DND-41 (cell line): ENCODE results near the gene NUP42.

ENCODE experiments used
- ATAC-seq: fragments of 200-7000 bp; cut with Tn5 transposase; 3 replicates; pipeline ENCODE4 v1.9.1; 2021; ENCODE audit warnings: low read depth; ENCODE audit not compliant: insufficient read depth
- DNase-seq: peaks from one replicate; pipeline ENCODE4 v3.0.0-alpha.2; 2020
- H2AFZ ChIP-seq: 2 replicates; pipeline ENCODE4 v1.6.0; 2012; ENCODE audit warnings: low read depth, low read length
- H3K27ac ChIP-seq: 2 replicates; pipeline ENCODE4 v1.5.1; 2012; ENCODE audit warnings: low read length, inconsistent platforms
- H3K27me3 ChIP-seq: fragments of 200-600 bp; sonication (generic); 2 replicates; pipeline ENCODE4 v1.6.0; 2012; ENCODE audit warnings: low read length, mild to moderate bottlenecking, inconsistent platforms; ENCODE audit not compliant: insufficient read depth, poor library complexity
- H3K36me3 ChIP-seq: 2 replicates; pipeline ENCODE4 v1.5.1; 2012; ENCODE audit warnings: low read length, inconsistent platforms; ENCODE audit not compliant: insufficient read depth
- H3K4me1 ChIP-seq: 2 replicates; pipeline ENCODE4 v1.5.1; 2012; ENCODE audit warnings: mild to moderate bottlenecking, low read length; ENCODE audit not compliant: insufficient read depth
- H3K4me2 ChIP-seq: 2 replicates; pipeline ENCODE4 v1.6.0; 2012; ENCODE audit warnings: mild to moderate bottlenecking, moderate library complexity, low read length, inconsistent platforms; ENCODE audit not compliant: insufficient read depth
- H3K4me3 ChIP-seq, 2 experiments: fragments of 200-600 bp in 1 of 2; shearing (Covaris generic) in 1 of 2; 2 replicates each; pipeline ENCODE4 v1.5.1; 2012 to 2016; ENCODE audit warnings: inconsistent platforms in 2 of 2, low read length in 2 of 2, mild to moderate bottlenecking in 2 of 2, low read depth in 1 of 2, moderate library complexity in 1 of 2
- H3K79me2 ChIP-seq: 2 replicates; pipeline ENCODE4 v1.6.0; 2012; ENCODE audit warnings: low read length, inconsistent platforms; ENCODE audit not compliant: insufficient read depth
- H3K9ac ChIP-seq: 2 replicates; pipeline ENCODE4 v1.6.0; 2012; ENCODE audit warnings: low read depth, mild to moderate bottlenecking, inconsistent platforms, low read length, moderate library complexity
- H3K9me3 ChIP-seq: 2 replicates; pipeline ENCODE4 v1.5.1; 2012; ENCODE audit warnings: low read length, moderate library complexity, mild to moderate bottlenecking, inconsistent platforms; ENCODE audit not compliant: insufficient read depth, severe bottlenecking
- H4K20me1 ChIP-seq: 2 replicates; pipeline ENCODE4 v1.6.0; 2012; ENCODE audit warnings: low read length; ENCODE audit not compliant: insufficient read depth
- CTCF ChIP-seq: IDR thresholded peaks from 2 replicates; pipeline ENCODE4 v1.5.1; 2012; ENCODE audit warnings: borderline replicate concordance, low read length, moderate library complexity, mild to moderate bottlenecking; ENCODE audit not compliant: poor library complexity, severe bottlenecking; ENCODE audit errors: extremely low read depth
- EZH2 ChIP-seq: IDR thresholded peaks from 3 replicates; pipeline ENCODE4 v1.6.1; 2012; ENCODE audit warnings: borderline replicate concordance, low read depth, mild to moderate bottlenecking, moderate library complexity, low read length, inconsistent platforms; ENCODE audit not compliant: severe bottlenecking

Gene NUP42

GRCh38 chr7:23237000-23237399 lies 55.2 kb downstream of the NUP42 start:
- no peaks in the 10 kb centered on the region for H3K79me2 ChIP-seq
- no peak overlapping the region for H3K4me2 ChIP-seq
- H2AFZ ChIP-seq = no peak overlapping the region
- DNase-seq (no peak), ATAC-seq (no peak)
- no peaks in the 10 kb centered on the region for H3K4me1 ChIP-seq
- H3K9ac ChIP-seq = no peak overlapping the region
- no peak overlapping the region for H3K4me3 ChIP-seq
- no peaks in the 10 kb centered on the region for H3K9me3 ChIP-seq
- no peaks in the 10 kb centered on the region for H3K36me3 ChIP-seq
- no peak overlapping the region for H3K27ac ChIP-seq
- no peak for TF ChIP-seq CTCF
- no peak for TF ChIP-seq EZH2
- no peaks in the 10 kb centered on the region for H4K20me1 ChIP-seq
- peaks cover 13% of the 10 kb centered on the region for H3K27me3 ChIP-seq

- H3K27ac ChIP-seq = no peak overlapping the region
- H3K9me3 ChIP-seq = no peaks in the 10 kb centered on the region
- no peak overlapping the region for H3K4me2 ChIP-seq
- no peak for TF ChIP-seq EZH2
- no peak for TF ChIP-seq CTCF
- H3K79me2 ChIP-seq = no peaks in the 10 kb centered on the region
- no peak overlapping the region for H3K4me3 ChIP-seq
- ATAC-seq (no peak), DNase-seq (no peak)
- no peaks in the 10 kb centered on the region for H3K36me3 ChIP-seq
- H3K4me1 ChIP-seq = no peaks in the 10 kb centered on the region
- peaks cover 13% of the 10 kb centered on the region for H3K27me3 ChIP-seq
- H4K20me1 ChIP-seq = no peaks in the 10 kb centered on the region
- no peak overlapping the region for H3K9ac ChIP-seq
- H2AFZ ChIP-seq = no peak overlapping the region
Measured at GRCh38 chr7:23238983-23239652, 57.3 kb downstream of the NUP42 start.

GRCh38 chr7:23239698-23240097 lies 57.9 kb downstream of the NUP42 start:
- Histone ChIP-seq H3K36me3 (no peaks in the 10 kb centered on the region), H3K4me1 (no peaks in the 10 kb centered on the region), H3K4me3 (no peak overlapping the region), H4K20me1 (no peaks in the 10 kb centered on the region), H3K79me2 (no peaks in the 10 kb centered on the region), H3K4me2 (no peak overlapping the region), H3K27ac (no peak overlapping the region), H3K9ac (no peak overlapping the region), H2AFZ (no peak overlapping the region), H3K27me3 (peaks cover 13% of the 10 kb centered on the region), H3K9me3 (no peaks in the 10 kb centered on the region)
- ATAC-seq (no peak), DNase-seq (no peak)
- TF ChIP-seq CTCF (no peak), EZH2 (no peak)
